ENCODE results near the gene ZBTB38. TPM values are rescaled to one million over a fixed set of nuclear protein-coding genes. Genes with fewer than 3 reads are reported as not detected.

Gene ZBTB38
- total RNA-seq, 4 donors from 2014 or later: 183 to 225 (median 203) TPM

- ATAC-seq: no peak
- peaks cover 0 to under 1% (median 0%) of the 10 kb centered on the region in 3 donors for H3K4me1 ChIP-seq
These were observed 29.4 kb upstream of the ZBTB38 start for GRCh38 chr3:141338881-141339280.

GRCh38 chr3:141341536-141341935, 26.8 kb upstream of the ZBTB38 start:
- no peaks in the 10 kb centered on the region for H3K4me1 ChIP-seq
- no peak overlapping the region for H3K4me3 ChIP-seq
- H3K9me3 ChIP-seq: no peaks in the 10 kb centered on the region
- 80 to 89% methylated on average over 1 of the region's 1 CpG for WGBS, 2 donors (ENCODE audit: low coverage in 1 of 2)
- ATAC-seq: no peak
- no peaks in the 10 kb centered on the region for H3K36me3 ChIP-seq
- H3K27ac ChIP-seq: no peak overlapping the region
- H3K27me3 ChIP-seq: no peaks in the 10 kb centered on the region
- TF ChIP-seq POLR2AphosphoS5 (IDR thresholded peaks at IDR 0.05) (no peak), POLR2A (IDR thresholded peaks at IDR 0.05) (no peak), EP300 (IDR thresholded peaks at IDR 0.05) (no peak), CTCF (IDR thresholded peaks at IDR 0.05) (no peak)

More at GRCh38 chr3:141338881-141339280, 29.4 kb upstream of the ZBTB38 start:
- TF ChIP-seq POLR2AphosphoS5 (IDR thresholded peaks at IDR 0.05) (no peak), EP300 (IDR thresholded peaks at IDR 0.05) (no peak), POLR2A (IDR thresholded peaks at IDR 0.05) (no peak), CTCF (IDR thresholded peaks at IDR 0.05) (no peak)
- Histone ChIP-seq H3K27me3 (no peaks in the 10 kb centered on the region), H3K9me3 (no peaks in the 10 kb centered on the region), H3K4me3 (no peak overlapping the region), H3K36me3 (no peaks in the 10 kb centered on the region), H3K27ac (no peak overlapping the region)

GRCh38 chr3:141342386-141342785, 25.9 kb upstream of the ZBTB38 start:
- Histone ChIP-seq H3K27me3 (no peaks in the 10 kb centered on the region), H3K4me3 (no peak overlapping the region), H3K36me3 (no peaks in the 10 kb centered on the region), H3K4me1 (no peaks in the 10 kb centered on the region), H3K9me3 (no peaks in the 10 kb centered on the region), H3K27ac (no peak overlapping the region)
- no peak for ATAC-seq
- 81% methylated on average over 5 of the region's 5 CpGs for WGBS, 2 donors (ENCODE audit: low coverage in 1 of 2)
- TF ChIP-seq CTCF (IDR thresholded peaks at IDR 0.05) (no peak), POLR2AphosphoS5 (IDR thresholded peaks at IDR 0.05) (no peak), EP300 (IDR thresholded peaks at IDR 0.05) (no peak), POLR2A (IDR thresholded peaks at IDR 0.05) (no peak)

- Histone ChIP-seq H3K9me3 (no peaks in the 10 kb centered on the region), H3K27ac (no peak overlapping the region), H3K4me3 (no peak overlapping the region), H3K4me1 (no peaks in the 10 kb centered on the region), H3K36me3 (no peaks in the 10 kb centered on the region), H3K27me3 (no peaks in the 10 kb centered on the region)
- no peak for TF ChIP-seq POLR2AphosphoS5 (IDR thresholded peaks at IDR 0.05)
- no peak for TF ChIP-seq CTCF (IDR thresholded peaks at IDR 0.05)
- no peak for TF ChIP-seq EP300 (IDR thresholded peaks at IDR 0.05)
- TF ChIP-seq POLR2A (IDR thresholded peaks at IDR 0.05): no peak
- ATAC-seq: no peak
- 44 to 83% methylated on average over 1 to 2 of the region's 2 CpGs for WGBS, 2 donors (ENCODE audit: low coverage in 1 of 2)
These were observed 25.2 kb upstream of the ZBTB38 start for GRCh38 chr3:141343077-141343476.

- TF ChIP-seq POLR2A (IDR thresholded peaks at IDR 0.05) (no peak), POLR2AphosphoS5 (IDR thresholded peaks at IDR 0.05) (no peak), CTCF (IDR thresholded peaks at IDR 0.05) (no peak), EP300 (IDR thresholded peaks at IDR 0.05) (no peak)
- Histone ChIP-seq H3K4me3 (no peak overlapping the region), H3K27me3 (no peaks in the 10 kb centered on the region), H3K27ac (no peak overlapping the region), H3K36me3 (no peaks in the 10 kb centered on the region), H3K4me1 (no peaks in the 10 kb centered on the region), H3K9me3 (no peaks in the 10 kb centered on the region)
- 70 to 75% methylated on average over 2 to 3 of the region's 3 CpGs for WGBS, 2 donors (ENCODE audit: low coverage in 1 of 2)
- ATAC-seq: no peak
These were observed 24.4 kb upstream of the ZBTB38 start for GRCh38 chr3:141343865-141344271.
